GM19043 (cell line): ENCODE measurements around the gene AP5S1.

Experiments used
- ATAC-seq: cut with Tn5 transposase; IDR thresholded peaks from one replicate; pipeline ENCODE4 v1.9.1; 2021; ENCODE audit warnings: low read depth; ENCODE audit not compliant: unreplicated experiment

The AP5S1 gene

GRCh38 chr20:3871550-3872265 is 51.4 kb downstream of the AP5S1 start:
- ATAC-seq = no peak

GRCh38 chr20:3873507-3873906 is 53.2 kb downstream of the AP5S1 start:
- ATAC-seq = no peak

DNA sequence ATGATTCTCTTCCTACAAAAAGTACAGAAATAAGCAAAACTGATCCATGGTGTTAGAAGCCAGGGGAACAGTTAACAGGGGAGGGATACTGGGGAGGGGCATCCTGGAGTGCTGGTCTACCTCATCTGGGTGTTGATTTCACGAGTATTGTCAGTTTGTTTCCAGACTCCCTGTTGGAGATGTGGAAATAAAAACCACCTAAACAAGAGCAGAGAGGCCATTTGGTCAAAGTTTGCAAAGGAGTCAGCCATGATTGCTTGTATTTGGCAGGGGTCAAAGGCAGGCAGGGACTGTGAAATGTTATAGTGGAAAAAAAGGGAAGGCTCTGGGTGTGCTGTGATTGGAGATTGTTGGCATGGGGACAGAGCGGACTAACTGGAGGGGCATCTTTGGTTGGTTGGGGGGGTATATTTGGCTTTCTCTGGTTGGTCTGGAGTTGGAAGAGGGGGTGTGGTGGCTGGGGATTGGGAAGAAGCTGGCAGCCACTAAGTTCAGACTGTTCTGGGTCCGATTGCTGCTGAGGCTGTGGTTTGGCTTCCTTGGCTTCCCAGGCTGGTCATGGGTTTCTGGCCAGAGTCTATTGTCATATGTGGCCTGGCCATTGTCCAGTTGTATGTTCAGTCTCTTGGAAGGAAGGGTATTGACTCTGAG is 54.0 kb downstream of the AP5S1 start:
- no peak for ATAC-seq

DNA sequence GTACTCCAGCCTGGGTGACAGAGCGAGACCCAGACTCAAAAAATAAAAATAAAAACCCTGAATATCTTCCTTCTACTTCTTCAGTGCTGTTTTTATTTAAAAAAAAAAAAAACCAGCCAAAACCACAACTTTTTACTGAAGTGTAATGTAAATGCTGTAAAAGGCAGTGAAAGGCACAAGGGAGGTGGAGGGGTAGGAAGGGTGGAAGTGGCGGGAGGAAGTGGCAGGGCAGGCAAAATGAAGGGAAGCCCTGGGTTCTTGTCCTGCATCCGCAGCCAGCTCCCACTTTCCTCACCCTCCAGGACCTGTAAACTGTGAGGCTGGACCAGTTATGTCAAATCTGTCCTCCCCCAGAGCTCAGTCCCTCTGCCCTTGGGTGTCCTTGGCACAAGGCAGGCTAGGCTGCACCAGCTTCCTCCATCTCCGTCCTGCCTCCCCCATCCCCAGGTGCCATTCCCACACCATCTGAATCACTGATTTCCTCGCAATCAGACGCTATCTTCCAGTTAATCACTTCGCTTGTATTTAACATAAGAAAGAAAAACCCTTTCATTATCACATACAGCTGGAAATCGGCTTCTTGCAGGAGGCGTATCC is 55.1 kb downstream of the AP5S1 start:
- ATAC-seq = no peak

- ATAC-seq = no peak
Measured at GRCh38 chr20:3876000-3876399, 55.7 kb downstream of the AP5S1 start.

- no peak for ATAC-seq
Measured at GRCh38 chr20:3876676-3877075, 56.3 kb downstream of the AP5S1 start.
